Stimulated activated CD8-positive, alpha-beta memory T cell treated with anti-CD3 and anti-CD28 coated beads, Interleukin-4, amount 100 ng/mL, for 48 hours (primary cell): ENCODE results near the gene PPP1CA.

Experiments
- DNase-seq: peaks from one replicate; pipeline ENCODE4 v3.0.0-alpha.2; 2020

The PPP1CA gene

GRCh38 chr11:67366961-67367760, 34.5 kb downstream of the PPP1CA start:
- no peak for DNase-seq

- no peak for DNase-seq
These were observed 35.1 kb downstream of the PPP1CA start for GRCh38 chr11:67366546-67366945.

DNA sequence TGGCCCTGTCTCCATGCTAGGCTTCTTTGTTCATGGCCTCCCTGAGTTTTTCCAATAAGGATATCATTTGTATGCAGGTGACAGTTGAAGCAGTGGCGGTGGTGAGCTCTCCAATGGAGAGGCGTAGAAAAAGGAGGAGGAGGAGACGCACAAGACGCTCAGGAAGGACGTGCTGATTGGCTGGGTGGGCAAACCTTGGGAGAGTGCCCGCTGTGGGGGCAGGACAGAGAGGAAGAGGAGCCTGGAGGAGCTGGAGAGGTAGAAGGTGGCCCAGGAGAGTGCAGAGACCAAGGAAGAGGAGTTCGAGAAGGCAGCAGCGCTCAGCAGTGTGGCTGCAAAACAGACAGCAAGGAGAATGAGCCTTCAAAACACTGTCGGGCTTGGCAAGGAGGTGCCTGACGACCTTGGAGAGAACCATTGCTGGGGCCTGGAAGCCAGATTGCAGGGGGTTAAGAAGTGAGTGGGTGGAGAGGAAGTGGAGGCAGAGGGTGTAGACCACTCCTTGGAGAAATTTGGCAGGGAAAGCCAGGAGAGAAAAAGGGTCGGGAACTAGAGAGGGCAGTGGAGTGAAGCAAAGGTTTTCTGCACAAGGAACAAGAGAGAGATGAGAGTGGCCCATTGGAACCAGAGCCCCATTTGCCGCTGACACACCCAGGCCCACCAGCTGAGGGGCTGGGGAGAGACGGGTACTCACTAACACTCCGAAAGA, 35.8 kb downstream of the PPP1CA start:
- no peak for DNase-seq

GRCh38 chr11:67364783-67365722, 36.6 kb downstream of the PPP1CA start:
- no peak for DNase-seq

DNA sequence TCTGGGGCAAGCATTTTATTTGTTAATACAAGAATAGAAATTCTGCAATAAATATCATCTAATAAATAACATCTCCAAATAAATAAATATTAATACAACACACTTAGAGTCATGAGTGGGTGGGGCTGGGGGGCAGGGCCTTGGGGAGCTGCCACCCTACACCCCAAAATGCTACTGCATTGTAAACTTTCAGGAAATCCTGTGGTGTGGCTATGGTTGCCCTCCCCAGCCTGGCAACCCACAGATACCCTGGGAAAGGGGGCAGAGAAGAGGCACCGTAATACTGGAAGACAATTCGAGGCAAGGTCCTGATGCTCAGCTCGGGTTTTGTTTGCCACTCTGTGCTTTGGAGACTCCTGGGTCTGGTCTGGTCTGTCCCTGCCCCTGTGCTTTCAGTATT, 37.5 kb downstream of the PPP1CA start:
- DNase-seq: no peak

- no peak for DNase-seq
These were observed 43.6 kb downstream of the PPP1CA start for GRCh38 chr11:67357831-67358670.

DNA sequence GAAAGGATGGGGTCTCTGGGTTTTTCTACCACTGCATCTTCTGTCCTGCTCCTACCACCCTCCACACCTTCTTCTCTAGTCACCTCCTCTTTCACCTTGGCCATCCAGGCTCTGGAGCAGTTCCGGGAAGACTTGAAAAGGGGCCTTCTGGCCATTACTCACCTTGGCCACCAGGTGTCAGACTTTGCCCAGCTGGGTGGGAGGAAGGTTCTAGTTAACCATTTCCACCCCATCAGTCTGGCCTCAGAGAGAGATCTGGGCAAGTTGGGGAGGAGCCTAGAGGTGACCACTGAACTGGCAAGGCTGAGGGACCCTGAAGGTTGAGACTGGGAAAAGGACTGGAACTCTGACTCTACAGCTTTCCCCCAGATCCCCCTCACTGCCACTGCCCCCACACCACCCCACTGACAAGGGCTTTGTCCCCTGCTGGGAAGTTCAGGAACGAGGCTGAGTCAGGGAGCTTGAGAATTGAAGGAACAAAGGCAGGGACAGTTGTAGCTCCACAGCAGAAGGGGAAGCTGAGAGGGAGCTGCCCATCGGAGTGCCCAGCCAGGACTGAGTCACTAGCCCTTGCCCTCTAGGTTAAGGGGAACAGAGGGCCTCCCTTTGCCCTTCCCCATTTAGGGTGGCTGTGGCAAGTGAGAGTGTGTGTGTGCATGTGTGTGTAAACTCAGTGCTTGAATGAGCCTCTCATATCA, 44.6 kb downstream of the PPP1CA start:
- peak; percentile 79 for DNase-seq

- no peak for DNase-seq
These were observed 45.2 kb downstream of the PPP1CA start for GRCh38 chr11:67356387-67356863.

- no peak for DNase-seq
These were observed 45.8 kb downstream of the PPP1CA start for GRCh38 chr11:67355794-67356386.

GRCh38 chr11:67355023-67355793, 46.5 kb downstream of the PPP1CA start:
- no peak for DNase-seq

DNA sequence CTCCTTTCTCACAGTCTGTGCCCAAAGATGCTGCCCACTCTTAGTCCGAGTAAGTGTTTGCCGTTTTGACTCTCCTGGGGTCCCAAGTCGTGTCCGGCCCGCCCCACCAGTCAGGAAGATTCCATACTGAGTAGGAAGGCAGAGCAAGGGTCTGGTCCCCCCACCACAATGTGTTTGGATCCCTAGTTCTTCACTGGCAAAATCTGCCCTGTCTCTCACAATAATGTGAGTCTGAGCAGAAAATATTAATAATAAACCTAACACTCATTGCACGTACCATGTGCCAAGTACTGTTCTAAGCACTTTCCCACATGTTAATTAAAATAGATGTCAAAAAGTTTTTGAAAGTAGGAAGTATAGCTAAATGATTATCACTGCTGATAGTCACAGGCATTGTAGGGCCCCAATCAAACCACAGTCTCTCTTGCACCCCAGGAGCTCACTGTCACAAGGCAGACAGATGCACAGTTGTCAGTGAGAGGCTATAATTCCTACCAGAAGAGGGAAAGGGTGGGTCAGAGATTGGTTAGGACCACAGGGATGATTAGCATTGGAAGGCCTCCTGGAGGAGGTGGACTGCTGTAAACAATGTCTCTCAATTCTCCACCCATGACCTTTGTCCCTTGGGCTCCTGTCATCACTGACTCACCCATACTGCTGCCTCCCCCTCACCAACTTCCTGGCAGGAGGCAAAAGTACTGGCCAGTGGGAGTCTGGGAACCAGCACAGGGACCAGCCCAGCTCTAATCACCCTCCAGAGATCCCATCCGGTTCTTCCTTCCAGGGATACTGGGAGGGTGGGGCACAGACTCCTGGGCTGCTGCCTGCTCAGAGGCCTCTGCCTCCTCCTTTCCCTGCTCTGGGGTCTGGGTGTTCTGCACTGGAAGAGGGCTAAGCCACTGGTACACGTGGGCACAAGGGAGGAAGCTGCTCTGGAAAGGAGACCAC, 47.3 kb downstream of the PPP1CA start:
- DNase-seq: no peak

DNA sequence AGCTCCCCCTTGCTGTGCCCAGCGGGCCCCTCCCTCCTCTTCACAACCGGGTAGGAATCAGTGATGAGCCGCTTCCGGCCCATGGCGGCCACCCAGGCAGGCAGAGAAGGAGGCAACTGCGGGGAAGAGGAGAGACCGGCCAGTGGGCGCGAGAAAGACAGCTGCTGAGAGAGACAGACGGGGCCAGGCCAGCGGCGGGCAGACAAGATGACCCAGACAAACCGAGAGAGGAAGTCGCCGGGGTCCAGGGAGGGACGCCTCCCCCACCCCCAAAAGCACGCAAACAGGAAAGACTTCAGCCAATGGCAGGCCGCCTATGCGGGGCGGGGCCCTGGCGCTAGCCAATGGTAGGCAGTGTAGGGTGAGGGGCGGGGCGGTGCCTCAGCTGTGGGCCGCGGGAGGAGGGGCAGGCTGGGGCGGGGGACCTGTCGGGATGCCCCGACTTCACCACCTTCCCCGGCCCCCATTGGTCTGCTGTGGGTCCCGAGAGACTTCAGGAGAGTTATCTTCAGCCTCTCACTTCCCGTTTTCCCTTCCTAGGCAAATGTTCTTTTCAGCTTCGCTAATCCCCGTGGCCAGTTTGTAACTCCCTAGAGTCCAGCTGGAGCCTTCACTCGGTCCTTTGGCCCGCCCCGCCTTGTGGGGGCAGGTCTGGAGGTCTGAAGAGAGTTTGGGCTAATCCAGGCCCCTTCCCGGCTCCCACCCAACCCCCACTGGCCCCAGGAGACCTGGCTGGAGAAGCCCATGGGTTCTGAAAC, 48.2 kb downstream of the PPP1CA start, which contains the start of gene POLD4:
TSS of gene POLD4 (minus strand) at position 230 of the 758 bp plus-strand sequence. CDS start at position 83, 147 bp downstream.
- peak; percentile 98 for DNase-seq

DNA sequence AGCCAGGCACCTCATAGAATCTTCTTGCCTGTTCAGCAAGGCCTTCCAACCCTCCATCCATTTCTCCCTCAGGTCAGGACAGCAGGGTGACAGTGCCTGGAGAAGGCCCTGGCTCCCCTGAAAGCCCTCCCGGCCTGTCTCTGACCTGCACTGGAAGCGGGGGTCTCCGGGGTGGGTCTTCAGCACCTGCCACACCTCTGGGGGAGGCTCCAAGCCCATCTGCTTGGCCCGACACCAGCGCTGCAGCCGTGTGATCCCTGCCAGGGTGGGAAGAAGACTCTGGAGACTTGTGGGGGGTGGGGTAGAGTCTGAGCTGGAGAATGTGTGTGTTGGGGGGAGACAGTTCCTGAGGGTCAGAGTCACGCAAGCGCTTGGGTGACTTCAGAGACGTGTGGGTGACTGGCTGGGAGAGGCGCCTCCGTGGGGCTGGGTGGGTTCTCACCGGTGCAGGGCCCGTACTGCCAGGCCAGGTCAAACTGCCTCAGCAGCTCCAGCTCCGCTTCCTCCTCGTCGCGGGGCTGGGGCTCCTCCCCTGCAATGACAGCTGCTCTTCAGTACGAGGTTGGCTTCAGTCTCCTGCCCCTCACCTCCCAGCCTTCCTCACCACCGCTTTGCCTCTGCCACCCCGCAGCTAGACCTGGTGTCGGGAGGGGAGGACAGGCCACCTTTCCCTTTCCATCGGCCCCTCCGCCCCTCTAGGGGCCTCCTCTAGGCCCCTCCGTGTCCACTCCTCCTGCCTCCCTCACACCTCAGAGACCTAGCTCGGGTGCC, 48.9 kb downstream of the PPP1CA start:
- no peak for DNase-seq

- peak; percentile 73 for DNase-seq
These were observed 50.2 kb downstream of the PPP1CA start for GRCh38 chr11:67351275-67352005.

DNA sequence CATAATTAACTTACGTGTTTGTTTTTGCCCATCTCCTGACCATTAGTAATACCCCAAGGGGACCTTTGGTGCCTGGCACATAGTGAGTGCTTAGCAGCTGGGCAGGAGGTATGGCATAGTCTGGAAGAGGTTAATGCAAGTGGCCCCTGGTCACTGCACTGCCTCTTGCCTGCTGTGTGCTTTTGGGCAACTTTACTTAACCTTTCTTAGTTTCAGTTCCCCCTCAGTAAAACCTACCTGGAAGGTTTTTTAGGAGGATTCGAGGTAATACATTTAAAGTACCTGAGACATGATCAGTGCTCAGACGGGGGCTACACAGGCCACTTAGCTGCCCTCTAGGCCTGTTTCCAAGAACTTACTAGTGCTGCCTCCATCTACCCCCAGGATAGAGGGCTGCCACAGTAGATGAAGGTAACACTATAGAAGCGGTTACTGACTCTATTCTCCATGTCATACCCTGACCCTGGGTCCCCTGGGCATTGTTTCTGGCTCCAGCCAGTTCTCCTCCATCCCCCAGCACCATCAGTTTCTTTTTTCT, 51.7 kb downstream of the PPP1CA start:
- no peak for DNase-seq

- no peak for DNase-seq
These were observed 52.2 kb downstream of the PPP1CA start for GRCh38 chr11:67349457-67349856.
